NCI-H187 (cell line): Measurements from ENCODE around the gene BTNL8.

ENCODE experiments used
- DNase-seq, 2 experiments: peaks; one replicate each; lab custom pipeline; 2025; lab: John Stamatoyannopoulos, UW

The BTNL8 gene

GRCh38 chr5:180969406-180969805 lies 70.4 kb downstream of the BTNL8 start:
- no peak for DNase-seq

GRCh38 chr5:180970336-180970735 lies 71.4 kb downstream of the BTNL8 start:
- no peak for DNase-seq

- DNase-seq: no peak
These were observed 71.9 kb downstream of the BTNL8 start for GRCh38 chr5:180970875-180971274.

- no peak for DNase-seq
These were observed 75.8 kb downstream of the BTNL8 start for GRCh38 chr5:180974612-180975315.

GRCh38 chr5:180975338-180975737 lies 76.4 kb downstream of the BTNL8 start:
- DNase-seq: no peak

GRCh38 chr5:180976518-180976917 lies 77.6 kb downstream of the BTNL8 start:
- DNase-seq: no peak

- no peak for DNase-seq
These were observed 78.9 kb downstream of the BTNL8 start for GRCh38 chr5:180977852-180978251.

GRCh38 chr5:180982008-180982741 lies 83.2 kb downstream of the BTNL8 start:
- no peak for DNase-seq

GRCh38 chr5:180988016-180988415 lies 89.1 kb downstream of the BTNL8 start:
- DNase-seq: no peak

GRCh38 chr5:180988592-180988991 lies 89.6 kb downstream of the BTNL8 start, which contains the start of gene BTNL3:
TSS of gene BTNL3 (plus strand) at chr5:180988846. CDS start at chr5:180989029, 183 bp downstream.
- no peak for DNase-seq

- DNase-seq: no peak
These were observed 91.3 kb downstream of the BTNL8 start for GRCh38 chr5:180990086-180990881.

GRCh38 chr5:180990882-180991242 lies 91.9 kb downstream of the BTNL8 start:
- no peak for DNase-seq
